GM19328 (cell line): ENCODE measurements around the gene CNTNAP5.

Experiments
- ATAC-seq: cut with Tn5 transposase; IDR thresholded peaks from one replicate; pipeline ENCODE4 v1.9.1; 2021; ENCODE audit warnings: mild to moderate bottlenecking, moderate library complexity; ENCODE audit not compliant: unreplicated experiment

CNTNAP5 gene

GRCh38 chr2:124258140-124258880 lies 233.2 kb downstream of the CNTNAP5 start:
- ATAC-seq: no peak

GRCh38 chr2:124261456-124261855 lies 236.4 kb downstream of the CNTNAP5 start:
- no peak for ATAC-seq

GRCh38 chr2:124264551-124265091 lies 239.5 kb downstream of the CNTNAP5 start:
- ATAC-seq: no peak

- ATAC-seq: no peak
Observed at GRCh38 chr2:124267794-124268193, 242.7 kb downstream of the CNTNAP5 start.

- no peak for ATAC-seq
Observed at GRCh38 chr2:124269348-124269747, 244.3 kb downstream of the CNTNAP5 start.

GRCh38 chr2:124272261-124272841 lies 247.3 kb downstream of the CNTNAP5 start:
- no peak for ATAC-seq

- ATAC-seq: no peak
Observed at GRCh38 chr2:124281541-124281940, 256.5 kb downstream of the CNTNAP5 start.

GRCh38 chr2:124283096-124283495 lies 258.0 kb downstream of the CNTNAP5 start:
- no peak for ATAC-seq

- no peak for ATAC-seq
Observed at GRCh38 chr2:124286089-124286783, 261.1 kb downstream of the CNTNAP5 start.

GRCh38 chr2:124289060-124289459 lies 264.0 kb downstream of the CNTNAP5 start:
- ATAC-seq: no peak

GRCh38 chr2:124289615-124290014 lies 264.5 kb downstream of the CNTNAP5 start:
- ATAC-seq: no peak

- no peak for ATAC-seq
Observed at GRCh38 chr2:124296470-124296869, 271.4 kb downstream of the CNTNAP5 start.

GRCh38 chr2:124301915-124302314 lies 276.8 kb downstream of the CNTNAP5 start:
- ATAC-seq: no peak

GRCh38 chr2:124308319-124309062 lies 283.4 kb downstream of the CNTNAP5 start:
- no peak for ATAC-seq

- ATAC-seq: no peak
Observed at GRCh38 chr2:124309563-124310138, 284.6 kb downstream of the CNTNAP5 start.

GRCh38 chr2:124310671-124311070 lies 285.6 kb downstream of the CNTNAP5 start:
- no peak for ATAC-seq

- ATAC-seq: no peak
Observed at GRCh38 chr2:124314084-124314483, 289.0 kb downstream of the CNTNAP5 start.

GRCh38 chr2:124315221-124315880 lies 290.3 kb downstream of the CNTNAP5 start:
- no peak for ATAC-seq

GRCh38 chr2:124316133-124316532 lies 291.0 kb downstream of the CNTNAP5 start:
- ATAC-seq: no peak
